Mucosa of descending colon (tissue), 3 donors: Measurements from ENCODE around the gene PPP1R9A. TPM values are rescaled to one million over a fixed set of nuclear protein-coding genes. Genes with fewer than 3 reads are reported as not detected.

Experiments
- ATAC-seq: fragments of 200-7000 bp; cut with Tn5 transposase; one replicate; pipeline ENCODE4 v1.9.1; 2020; ENCODE audit warnings: mild to moderate bottlenecking, moderate library complexity
- DNase-seq, 3 donors: peaks; one replicate each; pipeline ENCODE4 v3.0.0-alpha.2; 2020
- H3K36me3 ChIP-seq: fragments of 200-600 bp; one replicate; pipeline ENCODE4 v1.8.0; 2021; ENCODE audit warnings: low read depth, mild to moderate bottlenecking
- H3K4me1 ChIP-seq: fragments of 200-600 bp; one replicate; pipeline ENCODE4 v1.8.0; 2021; ENCODE audit warnings: low read depth, mild to moderate bottlenecking
- H3K4me3 ChIP-seq: fragments of 200-600 bp; one replicate; pipeline ENCODE4 v1.8.0; 2021; ENCODE audit warnings: mild to moderate bottlenecking
- H3K9me3 ChIP-seq: fragments of 200-600 bp; one replicate; pipeline ENCODE4 v1.8.0; 2021; ENCODE audit warnings: mild to moderate bottlenecking
- intact Hi-C, 2 donors: fragments of 100-400 bp; cut with DNase I in 1 of 2; cut with micrococcal nuclease in 1 of 2; formaldehyde crosslinking; loops; one replicate each; pipeline versions ENCODE4 v1.11.0 to v1.11.1; 2022; cut with DNase I, micrococcal nuclease
- total RNA-seq, 3 donors: library from RNA; stranded (reverse); fragmentation: NEBNext Ultra II Directional in 2 of 3; extraction: Animal tissue kit (Norgen Biotek cat#: 25700) in 2 of 3; gene quantifications; one replicate each; pipeline versions ENCODE4 v1.2.1 to v1.2.4, GENCODE V29; 2021 to 2023
- TF ChIP-seq, protein P1 (sequence below): fragments of 200-600 bp; IDR thresholded peaks from one replicate; pipeline ENCODE4 v1.8.0; 2022; ENCODE audit warnings: antibody characterized with exemption, mild to moderate bottlenecking
- donor health status: DM: no; HTN: no; CAD: no; lungs with moderate emphysema.
- donor health status: DM: no; HTN: no; CAD: no.
- donor health status: DM: no; HTN: yes; CAD: no.

The PPP1R9A gene
- total RNA-seq, 3 donors from 2014 or later, result 17.8 to 48.9 (median 30.8) TPM

DNA sequence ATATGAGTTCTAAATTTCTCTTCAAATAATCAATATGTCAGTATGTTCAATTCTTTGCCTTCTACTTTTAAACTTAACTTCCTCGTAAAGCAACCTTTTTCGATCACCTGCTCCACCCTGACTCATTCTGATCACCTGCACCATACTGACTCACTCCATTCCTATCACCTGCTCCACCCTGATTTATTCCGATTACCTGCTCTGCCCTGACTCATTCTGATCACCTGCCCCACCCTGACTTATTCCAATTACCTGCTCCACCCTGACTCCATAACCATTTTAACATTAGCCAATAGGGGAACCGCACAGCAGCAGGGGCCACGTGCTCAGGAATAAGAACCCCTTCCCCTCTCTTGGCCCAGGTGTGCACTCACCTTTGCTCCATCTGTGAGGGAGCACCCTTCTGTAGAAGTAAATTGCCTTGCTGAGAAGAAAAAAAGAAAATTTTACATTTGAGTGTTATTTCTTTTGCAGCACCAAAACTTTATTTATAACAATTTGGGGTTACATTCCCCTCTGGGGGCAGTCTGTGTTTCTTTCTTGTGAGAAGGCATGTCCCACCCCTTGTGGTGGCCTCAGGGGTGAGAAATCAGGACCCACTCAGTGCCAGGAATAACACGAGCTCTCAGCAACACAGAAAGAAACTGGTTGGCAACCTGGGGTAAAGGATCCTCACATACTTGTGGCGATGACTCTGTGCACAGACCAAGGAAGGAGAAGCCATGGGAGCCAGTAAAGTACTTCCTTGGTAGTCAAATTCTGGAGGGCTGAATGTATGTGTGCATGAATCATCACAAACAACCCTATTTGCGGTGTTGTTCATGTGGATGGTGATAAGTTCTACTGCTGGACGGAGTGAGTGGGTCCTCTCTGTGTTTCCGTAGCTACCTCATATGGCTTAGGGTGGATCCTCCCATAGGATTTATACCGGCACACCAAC lies 29.4 kb upstream of the PPP1R9A start:
- no peaks in the 10 kb centered on the region for H3K36me3 ChIP-seq
- H3K4me1 ChIP-seq, result no peaks in the 10 kb centered on the region
- H3K9me3 ChIP-seq, result peaks cover 17% of the 10 kb centered on the region
- intact Hi-C loops, result no loop called here
- no peak for ATAC-seq
- no peak overlapping the region for H3K4me3 ChIP-seq
- TF ChIP-seq, protein P1, sequence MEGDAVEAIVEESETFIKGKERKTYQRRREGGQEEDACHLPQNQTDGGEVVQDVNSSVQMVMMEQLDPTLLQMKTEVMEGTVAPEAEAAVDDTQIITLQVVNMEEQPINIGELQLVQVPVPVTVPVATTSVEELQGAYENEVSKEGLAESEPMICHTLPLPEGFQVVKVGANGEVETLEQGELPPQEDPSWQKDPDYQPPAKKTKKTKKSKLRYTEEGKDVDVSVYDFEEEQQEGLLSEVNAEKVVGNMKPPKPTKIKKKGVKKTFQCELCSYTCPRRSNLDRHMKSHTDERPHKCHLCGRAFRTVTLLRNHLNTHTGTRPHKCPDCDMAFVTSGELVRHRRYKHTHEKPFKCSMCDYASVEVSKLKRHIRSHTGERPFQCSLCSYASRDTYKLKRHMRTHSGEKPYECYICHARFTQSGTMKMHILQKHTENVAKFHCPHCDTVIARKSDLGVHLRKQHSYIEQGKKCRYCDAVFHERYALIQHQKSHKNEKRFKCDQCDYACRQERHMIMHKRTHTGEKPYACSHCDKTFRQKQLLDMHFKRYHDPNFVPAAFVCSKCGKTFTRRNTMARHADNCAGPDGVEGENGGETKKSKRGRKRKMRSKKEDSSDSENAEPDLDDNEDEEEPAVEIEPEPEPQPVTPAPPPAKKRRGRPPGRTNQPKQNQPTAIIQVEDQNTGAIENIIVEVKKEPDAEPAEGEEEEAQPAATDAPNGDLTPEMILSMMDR, result no peak
- DNase-seq, result no peak

DNA sequence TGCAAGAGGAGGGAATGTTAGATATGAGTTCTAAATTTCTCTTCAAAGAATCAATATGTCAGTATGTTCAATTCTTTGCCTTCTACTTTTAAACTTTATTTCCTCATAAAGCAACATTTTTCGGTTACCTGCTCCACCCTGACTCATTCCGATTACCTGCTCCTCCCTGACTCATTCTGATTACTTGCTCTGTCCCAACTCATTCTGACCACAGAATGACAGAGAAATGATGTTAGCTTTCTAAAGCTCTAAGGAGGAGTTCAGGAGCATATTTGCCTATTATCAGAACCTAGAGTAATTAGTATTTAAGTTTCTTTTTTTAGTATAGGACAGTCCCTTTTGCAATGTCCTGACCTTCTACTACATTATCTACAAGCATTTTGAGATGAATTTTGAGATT lies 24.5 kb upstream of the PPP1R9A start:
- Histone ChIP-seq H3K9me3 (peaks cover 6% of the 10 kb centered on the region), H3K4me1 (no peaks in the 10 kb centered on the region), H3K4me3 (no peak overlapping the region), H3K36me3 (no peaks in the 10 kb centered on the region)
- no peak for ATAC-seq
- TF ChIP-seq, protein P1, result no peak
- no peak for DNase-seq
- intact Hi-C loops, result no loop called here

GRCh38 chr7:94883616-94884015 lies 23.8 kb upstream of the PPP1R9A start:
- Histone ChIP-seq H3K4me1 (no peaks in the 10 kb centered on the region), H3K36me3 (no peaks in the 10 kb centered on the region), H3K9me3 (no peaks in the 10 kb centered on the region), H3K4me3 (no peak overlapping the region)
- TF ChIP-seq, protein P1, result no peak
- no peak for ATAC-seq
- no peak for DNase-seq
- intact Hi-C loops, result no loop called here

GRCh38 chr7:94888551-94888950 lies 18.8 kb upstream of the PPP1R9A start:
- Histone ChIP-seq H3K9me3 (no peaks in the 10 kb centered on the region), H3K36me3 (no peaks in the 10 kb centered on the region), H3K4me3 (no peak overlapping the region), H3K4me1 (no peaks in the 10 kb centered on the region)
- intact Hi-C loops, result no loop called here
- TF ChIP-seq, protein P1, result no peak
- ATAC-seq, result peak; percentile 72
- DNase-seq, result peak in 1 of 3 donors; percentile 55

DNA sequence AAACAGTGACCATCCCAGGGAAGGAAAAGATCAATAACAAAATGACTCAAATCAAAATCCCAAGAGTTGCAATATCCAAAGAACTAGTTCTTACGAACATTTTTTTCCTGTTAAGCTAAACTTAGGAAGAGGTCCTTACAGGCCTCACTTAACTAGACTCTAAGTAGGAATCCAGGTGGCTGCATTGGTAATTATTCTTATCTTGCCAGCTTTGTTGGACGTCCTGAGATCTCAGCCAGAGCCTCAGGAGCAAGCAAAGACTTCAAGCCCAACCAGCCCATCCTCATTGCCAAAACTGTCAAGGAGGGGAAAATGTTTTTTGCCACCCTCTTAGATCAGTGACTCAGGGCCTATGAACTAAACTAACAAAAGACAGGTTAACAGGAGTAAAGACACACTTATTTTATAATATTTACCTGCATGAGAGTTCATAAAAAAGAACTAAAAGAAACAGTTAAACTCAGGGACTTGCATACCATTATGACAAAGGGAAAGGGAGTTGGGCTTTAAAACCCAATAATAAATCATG lies 18.3 kb upstream of the PPP1R9A start:
- DNase-seq, result no peak
- Histone ChIP-seq H3K4me3 (no peak overlapping the region), H3K4me1 (no peaks in the 10 kb centered on the region), H3K9me3 (no peaks in the 10 kb centered on the region), H3K36me3 (no peaks in the 10 kb centered on the region)
- TF ChIP-seq, protein P1, result no peak
- ATAC-seq, result no peak
- intact Hi-C loops, result no loop called here
